ENCODE results near the gene SLC17A7. TPM values are rescaled to one million over a fixed set of nuclear protein-coding genes. Genes with fewer than 3 reads are reported as not detected.
A peak's percentile ranks its signal among the peaks of the same experiment; 100 is the strongest.

SLC17A7 gene
- total and polyA plus RNA-seq, 9 of the 15 experiments (the other 6 are each of a cell fraction or from before 2014, with no cell fraction given) = 1.1 to 15.7 (median 2.4) TPM

GRCh38 chr19:49474542-49474924 is 33.2 kb upstream of the SLC17A7 start (continued):
- TF ChIP-seq HLTF (IDR thresholded peaks at IDR 0.05) (0 out of 2 replicates have a peak, but pooled peaks have one; percentile 23), CHD1 (IDR thresholded peaks at IDR 0.05; ENCODE audit: low read length) (no peak), ZNF197 (CRISPR knock-in tag; IDR thresholded peaks at IDR 0.05; ENCODE audit: low read depth) (no peak), NFE2L1 (tag; IDR thresholded peaks at IDR 0.05; ENCODE audit: borderline replicate concordance, low read depth) (no peak), MCM2 (IDR thresholded peaks at IDR 0.05; ENCODE audit: low read depth) (no peak), RFX5 (IDR thresholded peaks at IDR 0.05; ENCODE audit: low read depth, low read length) (no peak), BRF1 (IDR thresholded peaks at IDR 0.05; ENCODE audit: borderline replicate concordance, extremely low read depth, insufficient read length) (no peak), OTX1 (CRISPR knock-in tag; IDR thresholded peaks at IDR 0.05) (peak; percentile 71; the same call in 1 of the 2 replicates)
- TF ChIP-seq, protein P1, sequence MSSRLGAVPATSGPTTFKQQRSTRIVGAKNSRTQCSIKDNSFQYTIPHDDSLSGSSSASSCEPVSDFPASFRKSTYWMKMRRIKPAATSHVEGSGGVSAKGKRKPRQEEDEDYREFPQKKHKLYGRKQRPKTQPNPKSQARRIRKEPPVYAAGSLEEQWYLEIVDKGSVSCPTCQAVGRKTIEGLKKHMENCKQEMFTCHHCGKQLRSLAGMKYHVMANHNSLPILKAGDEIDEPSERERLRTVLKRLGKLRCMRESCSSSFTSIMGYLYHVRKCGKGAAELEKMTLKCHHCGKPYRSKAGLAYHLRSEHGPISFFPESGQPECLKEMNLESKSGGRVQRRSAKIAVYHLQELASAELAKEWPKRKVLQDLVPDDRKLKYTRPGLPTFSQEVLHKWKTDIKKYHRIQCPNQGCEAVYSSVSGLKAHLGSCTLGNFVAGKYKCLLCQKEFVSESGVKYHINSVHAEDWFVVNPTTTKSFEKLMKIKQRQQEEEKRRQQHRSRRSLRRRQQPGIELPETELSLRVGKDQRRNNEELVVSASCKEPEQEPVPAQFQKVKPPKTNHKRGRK (tag; IDR thresholded peaks at IDR 0.05) = 0 out of 2 replicates have a peak, but pooled peaks have one; percentile 10
